ENCODE measurements around the gene MED12L. TPM values are rescaled to one million over a fixed set of nuclear protein-coding genes. Genes with fewer than 3 reads are reported as not detected.

The MED12L gene
- total RNA-seq, 1 donor from 2014 or later, result 0.43 TPM

GRCh38 chr3:151316267-151316991, 231.0 kb downstream of the MED12L start, which contains the start of gene GPR87:
GPR87 (minus strand) TSS chr3:151316820; CDS start chr3:151300100, 16,720 bp downstream.
- no peak for DNase-seq (ENCODE audit: low spot score in 2 of 2)
- no peaks in the 10 kb centered on the region for H3K4me1 ChIP-seq
- TF ChIP-seq, protein P1, sequence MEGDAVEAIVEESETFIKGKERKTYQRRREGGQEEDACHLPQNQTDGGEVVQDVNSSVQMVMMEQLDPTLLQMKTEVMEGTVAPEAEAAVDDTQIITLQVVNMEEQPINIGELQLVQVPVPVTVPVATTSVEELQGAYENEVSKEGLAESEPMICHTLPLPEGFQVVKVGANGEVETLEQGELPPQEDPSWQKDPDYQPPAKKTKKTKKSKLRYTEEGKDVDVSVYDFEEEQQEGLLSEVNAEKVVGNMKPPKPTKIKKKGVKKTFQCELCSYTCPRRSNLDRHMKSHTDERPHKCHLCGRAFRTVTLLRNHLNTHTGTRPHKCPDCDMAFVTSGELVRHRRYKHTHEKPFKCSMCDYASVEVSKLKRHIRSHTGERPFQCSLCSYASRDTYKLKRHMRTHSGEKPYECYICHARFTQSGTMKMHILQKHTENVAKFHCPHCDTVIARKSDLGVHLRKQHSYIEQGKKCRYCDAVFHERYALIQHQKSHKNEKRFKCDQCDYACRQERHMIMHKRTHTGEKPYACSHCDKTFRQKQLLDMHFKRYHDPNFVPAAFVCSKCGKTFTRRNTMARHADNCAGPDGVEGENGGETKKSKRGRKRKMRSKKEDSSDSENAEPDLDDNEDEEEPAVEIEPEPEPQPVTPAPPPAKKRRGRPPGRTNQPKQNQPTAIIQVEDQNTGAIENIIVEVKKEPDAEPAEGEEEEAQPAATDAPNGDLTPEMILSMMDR (IDR thresholded peaks at IDR 0.05), result no peak
- intact Hi-C loops (cut with DNase I), result no loop called here
- no peaks in the 10 kb centered on the region for H3K9me3 ChIP-seq
- no peaks in the 10 kb centered on the region for H3K36me3 ChIP-seq
- H3K4me3 ChIP-seq, result no peak within 1 kb of the TSS
- no peaks in the 10 kb centered on the region for H3K27me3 ChIP-seq
- no peak within 1 kb of the TSS for H3K27ac ChIP-seq

DNA sequence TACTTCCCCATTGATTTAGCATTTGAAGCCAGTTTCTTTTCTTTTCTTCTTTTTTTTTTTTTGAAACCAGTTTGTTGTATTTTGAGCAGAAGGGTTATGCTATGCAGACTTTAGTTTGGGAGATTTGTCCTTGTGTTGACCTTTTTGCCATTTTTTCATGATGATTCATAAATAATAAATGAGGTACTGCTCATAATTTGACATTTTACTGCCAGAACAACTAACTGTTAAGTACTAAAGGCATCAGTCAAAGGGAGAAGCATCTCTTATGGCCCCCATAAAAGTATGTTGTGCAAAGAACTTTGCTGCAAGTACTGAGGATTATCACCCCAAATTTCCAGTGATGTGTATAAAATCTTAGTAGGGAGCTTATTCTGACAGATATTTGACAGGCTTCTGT, 232.8 kb downstream of the MED12L start:
- Histone ChIP-seq H3K27ac (no peak overlapping the region), H3K4me3 (no peak overlapping the region), H3K4me1 (no peaks in the 10 kb centered on the region), H3K9me3 (no peaks in the 10 kb centered on the region), H3K36me3 (no peaks in the 10 kb centered on the region), H3K27me3 (no peaks in the 10 kb centered on the region)
- no peak for DNase-seq (ENCODE audit: low spot score in 2 of 2)
- intact Hi-C loops (cut with DNase I), result no loop called here
- TF ChIP-seq, protein P1 (IDR thresholded peaks at IDR 0.05), result no peak

GRCh38 chr3:151318991-151319390, 233.5 kb downstream of the MED12L start:
- Histone ChIP-seq H3K27ac (no peak overlapping the region), H3K36me3 (no peaks in the 10 kb centered on the region), H3K9me3 (no peaks in the 10 kb centered on the region), H3K4me1 (no peaks in the 10 kb centered on the region), H3K4me3 (no peak overlapping the region), H3K27me3 (no peaks in the 10 kb centered on the region)
- TF ChIP-seq, protein P1 (IDR thresholded peaks at IDR 0.05), result no peak
- intact Hi-C loops (cut with DNase I), result no loop called here
- no peak for DNase-seq (ENCODE audit: low spot score in 2 of 2)

- Histone ChIP-seq H3K27ac (no peak overlapping the region), H3K4me3 (no peak overlapping the region), H3K27me3 (no peaks in the 10 kb centered on the region), H3K4me1 (no peaks in the 10 kb centered on the region), H3K36me3 (no peaks in the 10 kb centered on the region), H3K9me3 (no peaks in the 10 kb centered on the region)
- TF ChIP-seq, protein P1 (IDR thresholded peaks at IDR 0.05), result no peak
- intact Hi-C loops (cut with DNase I), result no loop called here
- DNase-seq (ENCODE audit: low spot score in 2 of 2), result no peak
Observed at GRCh38 chr3:151319628-151320027, 234.2 kb downstream of the MED12L start.

DNA sequence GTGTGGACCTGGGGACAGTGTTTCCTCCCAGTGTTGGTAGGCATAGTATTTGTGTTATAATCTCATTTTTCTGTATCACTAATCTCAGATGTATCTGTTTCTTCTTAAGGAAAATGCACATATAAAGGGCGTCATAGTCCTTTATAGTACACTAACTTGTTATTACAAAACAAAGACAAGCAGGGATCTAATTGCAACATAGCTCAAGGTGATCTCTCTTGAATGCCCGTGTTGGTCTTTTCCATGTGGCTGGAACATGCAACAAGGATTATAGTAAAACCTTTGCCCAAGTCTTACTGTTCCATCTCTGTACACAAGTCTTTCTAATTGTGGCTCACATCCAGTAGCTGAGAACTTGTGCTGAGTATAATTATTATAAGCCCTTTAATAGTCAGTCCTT, 234.7 kb downstream of the MED12L start:
- Histone ChIP-seq H3K4me3 (no peak overlapping the region), H3K9me3 (no peaks in the 10 kb centered on the region), H3K27me3 (no peaks in the 10 kb centered on the region), H3K27ac (no peak overlapping the region), H3K36me3 (no peaks in the 10 kb centered on the region), H3K4me1 (no peaks in the 10 kb centered on the region)
- no peak for DNase-seq (ENCODE audit: low spot score in 2 of 2)
- TF ChIP-seq, protein P1 (IDR thresholded peaks at IDR 0.05), result no peak
- intact Hi-C loops (cut with DNase I), result no loop called here
